HG02840 (cell line): Measurements from ENCODE around the gene PSMA5.
"Not testable (repeated sequence)": the region's sequence is repeated elsewhere in the genome, so short reads cannot be mapped to it uniquely, and the experiment has no call there.

Experiments used
- ATAC-seq: cut with Tn5 transposase; IDR thresholded peaks from one replicate; pipeline ENCODE4 v1.9.1; 2021; ENCODE audit warnings: mild to moderate bottlenecking, moderate library complexity, moderate number of reproducible peaks; ENCODE audit not compliant: unreplicated experiment, low FRiP score

PSMA5 gene

GRCh38 chr1:109393617-109394233, 32.5 kb downstream of the PSMA5 start:
- ATAC-seq = no peak

GRCh38 chr1:109392788-109393616, 33.2 kb downstream of the PSMA5 start:
- ATAC-seq = no peak

- ATAC-seq = no peak
These were observed 34.0 kb downstream of the PSMA5 start for GRCh38 chr1:109392037-109392787.

GRCh38 chr1:109391626-109392025, 34.6 kb downstream of the PSMA5 start:
- peak; percentile 62 for ATAC-seq

- ATAC-seq = no peak
These were observed 35.1 kb downstream of the PSMA5 start for GRCh38 chr1:109391157-109391556.

- no peak for ATAC-seq
These were observed 36.5 kb downstream of the PSMA5 start for GRCh38 chr1:109389638-109390341.

GRCh38 chr1:109388884-109389637, 37.2 kb downstream of the PSMA5 start:
- no peak for ATAC-seq

- no peak for ATAC-seq
These were observed 38.0 kb downstream of the PSMA5 start for GRCh38 chr1:109388208-109388711.

GRCh38 chr1:109386054-109386717, 40.1 kb downstream of the PSMA5 start:
- no peak for ATAC-seq

- no peak for ATAC-seq
These were observed 40.8 kb downstream of the PSMA5 start for GRCh38 chr1:109385417-109385816.

- ATAC-seq = no peak
These were observed 42.4 kb downstream of the PSMA5 start for GRCh38 chr1:109383854-109384253.

- ATAC-seq = no peak
These were observed 43.0 kb downstream of the PSMA5 start for GRCh38 chr1:109383087-109383779.

- ATAC-seq = no peak
These were observed 44.7 kb downstream of the PSMA5 start for GRCh38 chr1:109381573-109381972.

GRCh38 chr1:109379907-109380306, 46.3 kb downstream of the PSMA5 start:
- no peak for ATAC-seq

GRCh38 chr1:109379422-109379821, 46.8 kb downstream of the PSMA5 start:
- no peak for ATAC-seq

- ATAC-seq = no peak
These were observed 48.5 kb downstream of the PSMA5 start for GRCh38 chr1:109377698-109378097.

GRCh38 chr1:109373696-109374095, 52.6 kb downstream of the PSMA5 start:
- ATAC-seq = not testable (repeated sequence)

- ATAC-seq = no peak
These were observed 53.1 kb downstream of the PSMA5 start for GRCh38 chr1:109373126-109373525.

- ATAC-seq = no peak
These were observed 54.0 kb downstream of the PSMA5 start for GRCh38 chr1:109372281-109372680.
